Thyroid gland (tissue), 4 donors: ENCODE measurements around the gene WDR73. TPM values are rescaled to one million over a fixed set of nuclear protein-coding genes. Genes with fewer than 3 reads are reported as not detected.

Source experiments
- DNase-seq, 2 donors: peaks; one replicate each; pipeline ENCODE4 v3.0.0-alpha.2; 2019
- H3K27ac ChIP-seq, 3 donors: fragments of 200-600 bp; sonication (generic); 1 replicate in 2 of 3; 2 replicates in 1 of 3; pipeline ENCODE4 v1.5.1; 2016 to 2019; ENCODE audit warnings: mild to moderate bottlenecking in 1 of 3, moderate library complexity in 1 of 3
- H3K27me3 ChIP-seq: fragments of 200-600 bp; sonication (generic); one replicate; pipeline ENCODE4 v1.5.1; 2019
- H3K36me3 ChIP-seq, 2 donors: fragments of 200-600 bp; sonication (generic); one replicate each; pipeline ENCODE4 v1.5.1; 2016 to 2019
- H3K4me1 ChIP-seq, 2 donors: fragments of 200-600 bp; sonication (generic); one replicate each; pipeline ENCODE4 v1.5.1; 2017 to 2019
- H3K4me3 ChIP-seq, 3 donors: fragments of 200-600 bp; sonication (generic); replicated peaks in 1 of 3; 1 replicate in 2 of 3; 2 replicates in 1 of 3; pipeline ENCODE4 v1.5.1; 2016; ENCODE audit warnings: mild to moderate bottlenecking in 1 of 3
- H3K9me3 ChIP-seq: fragments of 200-600 bp; sonication (generic); one replicate; pipeline ENCODE4 v1.5.1; 2017
- POLR2A ChIP-seq, 2 donors: fragments of 450-650 bp; IDR thresholded peaks; one replicate each; pipeline ENCODE4 v1.6.1; 2017; ENCODE audit warnings: antibody characterized with exemption in 2 of 2, mild to moderate bottlenecking in 2 of 2, moderate library complexity in 1 of 2
- WGBS, 2 donors: methylation state at CpG; one replicate each; pipeline ENCODE4 v1.1.5; 2017; 5-methylcytosine and 5-hydroxymethylcytosine counted together
- intact Hi-C: fragments of 100-400 bp; cut with DNase I; formaldehyde crosslinking; loops from one replicate; pipeline ENCODE4 v1.15.1; 2023
- total RNA-seq, 4 donors: library from RNA; depleted of rRNA; stranded (reverse); fragments of >200 nt; gene quantifications; one replicate each; pipeline ENCODE4 v1.2.3, GENCODE V29; 2016
- TF ChIP-seq, protein P1 (sequence below), 6 experiments: fragments of 200-600 bp in 3 of 6; fragments of 450-650 bp in 3 of 6; sonication (generic) in 3 of 6; IDR thresholded peaks; one replicate each; pipeline ENCODE4 v1.5.1; 2016 to 2019; ENCODE audit warnings: antibody characterized with exemption in 6 of 6, mild to moderate bottlenecking in 2 of 6, inconsistent platforms in 1 of 6, moderate library complexity in 1 of 6

WDR73 gene
- total RNA-seq, 4 donors from 2014 or later: 37.5 to 63.3 (median 41.1) TPM

DNA sequence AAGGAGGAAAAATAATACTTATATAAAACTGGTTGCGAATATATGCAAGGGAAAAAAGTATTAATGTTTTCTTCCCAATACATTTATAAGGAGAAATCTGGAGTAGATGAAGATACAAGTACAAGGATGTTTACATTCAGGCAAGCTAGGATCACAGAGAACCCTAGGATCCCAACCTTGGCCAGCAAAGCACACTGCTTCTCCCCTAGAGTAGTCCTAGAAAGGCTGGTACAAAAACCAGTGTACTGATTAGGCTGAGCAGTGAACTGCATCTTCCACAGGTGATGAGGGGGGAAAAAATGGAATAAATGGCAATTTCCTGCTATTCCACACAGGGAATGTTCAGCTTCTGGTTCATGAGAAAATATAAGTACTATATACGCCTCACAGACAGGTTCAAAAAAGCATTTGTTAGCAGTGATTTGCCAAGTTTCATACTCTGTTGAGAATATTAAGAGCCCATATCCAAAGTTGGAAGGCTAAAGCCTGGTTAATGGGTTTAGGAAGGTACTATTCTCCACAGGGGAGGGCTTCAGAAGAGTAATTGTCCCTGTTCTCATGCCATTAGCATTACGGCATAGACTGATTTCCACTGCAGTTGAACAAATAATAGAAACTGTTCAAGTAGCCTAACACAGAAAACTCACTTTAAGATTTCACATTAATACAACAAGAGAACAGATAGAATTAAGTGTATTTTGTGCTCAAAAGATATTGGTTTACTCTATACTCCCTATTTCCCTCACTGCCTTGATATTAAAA, 14.3 kb upstream of the WDR73 start:
- no peak for TF ChIP-seq POLR2A (IDR thresholded peaks at IDR 0.05)
- TF ChIP-seq, protein P1, sequence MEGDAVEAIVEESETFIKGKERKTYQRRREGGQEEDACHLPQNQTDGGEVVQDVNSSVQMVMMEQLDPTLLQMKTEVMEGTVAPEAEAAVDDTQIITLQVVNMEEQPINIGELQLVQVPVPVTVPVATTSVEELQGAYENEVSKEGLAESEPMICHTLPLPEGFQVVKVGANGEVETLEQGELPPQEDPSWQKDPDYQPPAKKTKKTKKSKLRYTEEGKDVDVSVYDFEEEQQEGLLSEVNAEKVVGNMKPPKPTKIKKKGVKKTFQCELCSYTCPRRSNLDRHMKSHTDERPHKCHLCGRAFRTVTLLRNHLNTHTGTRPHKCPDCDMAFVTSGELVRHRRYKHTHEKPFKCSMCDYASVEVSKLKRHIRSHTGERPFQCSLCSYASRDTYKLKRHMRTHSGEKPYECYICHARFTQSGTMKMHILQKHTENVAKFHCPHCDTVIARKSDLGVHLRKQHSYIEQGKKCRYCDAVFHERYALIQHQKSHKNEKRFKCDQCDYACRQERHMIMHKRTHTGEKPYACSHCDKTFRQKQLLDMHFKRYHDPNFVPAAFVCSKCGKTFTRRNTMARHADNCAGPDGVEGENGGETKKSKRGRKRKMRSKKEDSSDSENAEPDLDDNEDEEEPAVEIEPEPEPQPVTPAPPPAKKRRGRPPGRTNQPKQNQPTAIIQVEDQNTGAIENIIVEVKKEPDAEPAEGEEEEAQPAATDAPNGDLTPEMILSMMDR (IDR thresholded peaks at IDR 0.05): no peak

GRCh38 chr15:84666373-84666772, 12.3 kb upstream of the WDR73 start:
- DNase-seq: no peak
- H3K36me3 ChIP-seq: peaks cover 0 to 5% of the 10 kb centered on the region in 2 donors
- TF ChIP-seq POLR2A (IDR thresholded peaks at IDR 0.05): no peak
- TF ChIP-seq, protein P1 (IDR thresholded peaks at IDR 0.05): no peak
- H3K9me3 ChIP-seq: no peaks in the 10 kb centered on the region
- intact Hi-C loops: no loop called here
- H3K4me3 ChIP-seq: no peak overlapping the region
- H3K4me1 ChIP-seq: peaks cover 13 to 27% of the 10 kb centered on the region in 2 donors
- no peaks in the 10 kb centered on the region for H3K27me3 ChIP-seq
- WGBS, 2 donors: 90 to 91% methylated on average over 2 of the region's 2 CpGs
- H3K27ac ChIP-seq: no peak overlapping the region

More for the DNA sequence above, 14.3 kb upstream of the WDR73 start:
- Histone ChIP-seq H3K27me3 (no peaks in the 10 kb centered on the region), H3K4me1 (peaks cover 12 to 20% of the 10 kb centered on the region in 2 donors), H3K4me3 (no peak overlapping the region), H3K27ac (peak overlapping the region; percentile 75 to 89 (median 79)), H3K36me3 (peaks cover 0 to 5% of the 10 kb centered on the region in 2 donors), H3K9me3 (no peaks in the 10 kb centered on the region)
- intact Hi-C loops: no loop called here
- peak; percentile 50 to 51 for DNase-seq
- 66 to 70% methylated on average over 3 of the region's 3 CpGs for WGBS, 2 donors

DNA sequence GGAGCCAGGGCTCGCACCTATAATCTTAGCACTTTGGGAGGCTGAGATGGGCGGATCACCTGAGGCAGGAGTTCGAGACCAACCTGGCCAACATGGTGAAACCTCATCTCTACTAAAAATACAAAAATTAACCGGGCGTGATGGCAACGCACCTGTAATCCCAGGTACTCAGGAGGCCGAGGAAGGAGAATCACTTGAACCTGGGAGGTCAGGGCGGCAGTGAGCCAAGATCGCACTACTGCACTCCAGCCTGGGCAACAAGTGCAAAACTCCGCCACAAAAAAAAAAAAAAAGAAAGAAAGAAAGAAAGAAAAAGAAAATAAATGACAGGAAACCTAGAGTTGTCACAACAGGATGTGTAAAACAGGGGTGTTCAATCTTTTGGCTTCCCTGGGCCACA, 6.9 kb upstream of the WDR73 start:
- Histone ChIP-seq H3K9me3 (no peaks in the 10 kb centered on the region), H3K27ac (peak overlapping the region; percentile 84 to 87 (median 87)), H3K27me3 (no peaks in the 10 kb centered on the region), H3K4me1 (peaks cover 20 to 38% of the 10 kb centered on the region in 2 donors), H3K36me3 (peaks cover 0 to 5% of the 10 kb centered on the region in 2 donors), H3K4me3 (no peak overlapping the region)
- WGBS, 2 donors: 44 to 81% methylated on average over 10 of the region's 10 CpGs
- intact Hi-C loops: no loop called here
- DNase-seq: peak; percentile 60 to 65
- TF ChIP-seq POLR2A (IDR thresholded peaks at IDR 0.05): no peak
- TF ChIP-seq, protein P1 (IDR thresholded peaks at IDR 0.05): no peak

DNA sequence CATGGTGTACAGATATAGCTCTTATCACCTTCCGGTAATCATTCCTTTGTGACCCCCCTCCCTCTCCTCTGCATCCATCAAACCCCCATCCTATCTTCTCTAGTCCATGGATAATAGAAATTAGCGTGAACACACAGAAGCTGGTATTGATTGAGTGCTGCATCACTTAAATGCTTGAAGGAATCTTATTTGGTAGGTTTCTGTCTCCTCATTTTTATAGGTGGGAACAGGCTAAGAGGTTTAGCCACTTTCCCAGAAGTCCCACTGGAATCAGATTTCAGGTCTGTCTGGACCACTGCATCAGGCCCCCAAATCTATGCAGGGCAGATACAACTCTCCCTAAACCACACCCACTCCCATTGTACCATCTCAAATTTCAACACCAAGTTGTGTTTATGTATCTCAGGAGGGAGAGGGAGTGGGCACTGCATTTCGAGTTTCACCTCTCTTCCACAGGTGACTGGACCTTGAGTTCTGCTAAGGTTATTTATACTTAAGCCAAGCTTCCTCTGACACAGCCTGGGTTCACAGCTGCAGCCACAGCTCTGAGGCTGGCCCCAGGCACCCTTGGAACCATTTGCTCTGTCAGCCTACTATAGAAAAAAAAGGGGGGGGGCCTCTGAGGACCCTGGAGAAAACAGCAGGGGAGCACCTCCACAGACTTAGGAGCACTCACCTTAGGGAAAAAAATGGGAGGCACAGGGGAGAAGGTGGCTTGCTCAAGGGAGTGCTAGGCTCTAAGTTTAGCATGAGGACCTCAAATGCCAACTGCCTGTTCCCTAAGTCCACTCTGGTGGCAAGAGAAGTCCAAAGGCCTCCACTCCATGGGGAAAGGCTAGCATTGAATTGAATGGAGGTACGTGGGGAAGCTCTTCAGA, 6.1 kb upstream of the WDR73 start:
- intact Hi-C loops: loop anchor here (5.0 to 10.0 kb wide), 2 partner anchors 57 to 85 kb away; partner anchors contain the start of genes SEC11A and ZNF592
- no peaks in the 10 kb centered on the region for H3K9me3 ChIP-seq
- 48 to 64% methylated on average over 4 of the region's 4 CpGs for WGBS, 2 donors
- no peaks in the 10 kb centered on the region for H3K27me3 ChIP-seq
- H3K36me3 ChIP-seq: peaks cover 0 to 5% of the 10 kb centered on the region in 2 donors
- peak in 1 of 2 donors; percentile 60 for TF ChIP-seq POLR2A (IDR thresholded peaks at IDR 0.05)
- TF ChIP-seq, protein P1 (IDR thresholded peaks at IDR 0.05): no peak
- peaks cover 20 to 41% of the 10 kb centered on the region in 2 donors for H3K4me1 ChIP-seq
- peak; percentile 61 to 67 for DNase-seq
- peak overlapping the region; percentile 84 to 87 (median 87) for H3K27ac ChIP-seq
- H3K4me3 ChIP-seq: no peak overlapping the region
